HEK293 (cell line): ENCODE data around the gene DLX2.

ENCODE experiments used
- EGR2 ChIP-seq: fragments of 450-650 bp; formaldehyde crosslinking; IDR thresholded peaks from 2 replicates; pipeline ENCODE4 v1.5.1; 2016; ENCODE audit warnings: low read depth, missing biosample characterization, missing genetic modification characterization
- KLF7 ChIP-seq: fragments of 450-650 bp; formaldehyde crosslinking; IDR thresholded peaks from 2 replicates; pipeline ENCODE4 v1.5.1; 2016; ENCODE audit warnings: missing biosample characterization, missing genetic modification characterization, borderline replicate concordance
- KLF8 ChIP-seq: fragments of 450-650 bp; formaldehyde crosslinking; IDR thresholded peaks from 2 replicates; pipeline ENCODE4 v1.5.1; 2016; ENCODE audit warnings: missing biosample characterization, missing genetic modification characterization
- MZF1 ChIP-seq: fragments of 450-650 bp; formaldehyde crosslinking; IDR thresholded peaks from 2 replicates; pipeline ENCODE4 v1.5.1; 2017; ENCODE audit warnings: missing biosample characterization, missing genetic modification characterization, borderline replicate concordance
- OSR2 ChIP-seq: fragments of 450-650 bp; formaldehyde crosslinking; IDR thresholded peaks from 2 replicates; pipeline ENCODE4 v1.5.1; 2016; ENCODE audit warnings: missing biosample characterization, missing genetic modification characterization
- REPIN1 ChIP-seq: fragments of 450-650 bp; formaldehyde crosslinking; IDR thresholded peaks from 2 replicates; pipeline ENCODE4 v1.5.1; 2017; ENCODE audit warnings: missing biosample characterization, missing genetic modification characterization, low read depth
- YY2 ChIP-seq: fragments of 450-650 bp; formaldehyde crosslinking; IDR thresholded peaks from 2 replicates; pipeline ENCODE4 v1.5.1; 2016; ENCODE audit warnings: missing biosample characterization, missing genetic modification characterization
- ZBTB20 ChIP-seq: fragments of 450-650 bp; formaldehyde crosslinking; IDR thresholded peaks from 2 replicates; pipeline ENCODE4 v1.5.1; 2016; ENCODE audit warnings: missing biosample characterization, missing genetic modification characterization
- ZBTB48 ChIP-seq: fragments of 450-650 bp; formaldehyde crosslinking; IDR thresholded peaks from 2 replicates; pipeline ENCODE4 v1.5.1; 2016; ENCODE audit warnings: missing biosample characterization, missing genetic modification characterization
- ZFP3 ChIP-seq: fragments of 450-650 bp; formaldehyde crosslinking; IDR thresholded peaks from 2 replicates; pipeline ENCODE4 v1.5.1; 2016; ENCODE audit warnings: low read depth, missing biosample characterization, missing genetic modification characterization
- ZFP37 ChIP-seq: fragments of 450-650 bp; formaldehyde crosslinking; IDR thresholded peaks from 2 replicates; pipeline ENCODE4 v1.5.1; 2016; ENCODE audit warnings: missing biosample characterization, missing genetic modification characterization
- ZNF2 ChIP-seq: fragments of 450-650 bp; formaldehyde crosslinking; IDR thresholded peaks from 2 replicates; pipeline ENCODE4 v1.5.1; 2016; ENCODE audit warnings: missing biosample characterization, missing genetic modification characterization
- ZNF248 ChIP-seq: fragments of 450-650 bp; formaldehyde crosslinking; IDR thresholded peaks from 2 replicates; pipeline ENCODE4 v1.5.1; 2017; ENCODE audit warnings: missing biosample characterization, missing genetic modification characterization
- ZNF26 ChIP-seq: fragments of 450-650 bp; formaldehyde crosslinking; IDR thresholded peaks from 2 replicates; pipeline ENCODE4 v1.5.1; 2016; ENCODE audit warnings: missing biosample characterization, missing genetic modification characterization
- ZNF266 ChIP-seq: fragments of 450-650 bp; formaldehyde crosslinking; IDR thresholded peaks from 2 replicates; pipeline ENCODE4 v1.5.1; 2016; ENCODE audit warnings: missing biosample characterization, missing genetic modification characterization, low read depth
- ZNF335 ChIP-seq: fragments of 450-650 bp; formaldehyde crosslinking; conservative IDR thresholded peaks from 2 replicates; pipeline ENCODE4 v1.5.1; 2016; ENCODE audit warnings: missing biosample characterization, missing genetic modification characterization
- ZNF398 ChIP-seq: fragments of 450-650 bp; formaldehyde crosslinking; IDR thresholded peaks from 2 replicates; pipeline ENCODE4 v1.5.1; 2017; ENCODE audit warnings: missing biosample characterization, missing genetic modification characterization
- ZNF449 ChIP-seq: fragments of 450-650 bp; formaldehyde crosslinking; IDR thresholded peaks from 2 replicates; pipeline ENCODE4 v1.5.1; 2017; ENCODE audit warnings: missing biosample characterization, mild to moderate bottlenecking, missing genetic modification characterization, moderate library complexity
- ZNF513 ChIP-seq: fragments of 450-650 bp; IDR thresholded peaks from 2 replicates; pipeline ENCODE4 v1.5.1; 2018; ENCODE audit warnings: missing biosample characterization, missing genetic modification characterization
- ZNF654 ChIP-seq: fragments of 450-650 bp; formaldehyde crosslinking; IDR thresholded peaks from 2 replicates; pipeline ENCODE4 v1.5.1; 2016; ENCODE audit warnings: low read depth, missing biosample characterization, missing genetic modification characterization
- ZNF660 ChIP-seq: fragments of 450-650 bp; IDR thresholded peaks from 2 replicates; pipeline ENCODE4 v1.5.1; 2018; ENCODE audit warnings: missing biosample characterization, mild to moderate bottlenecking, missing genetic modification characterization
- ZNF768 ChIP-seq: fragments of 450-650 bp; formaldehyde crosslinking; IDR thresholded peaks from 2 replicates; pipeline ENCODE4 v1.5.1; 2018; ENCODE audit warnings: missing biosample characterization, mild to moderate bottlenecking, missing genetic modification characterization
- ZNF792 ChIP-seq: fragments of 450-650 bp; formaldehyde crosslinking; IDR thresholded peaks from 2 replicates; pipeline ENCODE4 v1.5.1; 2016; ENCODE audit warnings: missing biosample characterization, missing genetic modification characterization
- ZSCAN5A ChIP-seq: fragments of 450-650 bp; formaldehyde crosslinking; IDR thresholded peaks from 2 replicates; pipeline ENCODE4 v1.5.1; 2016; ENCODE audit warnings: missing biosample characterization, missing genetic modification characterization
- TF ChIP-seq, protein P1 (sequence below): fragments of 450-650 bp; formaldehyde crosslinking; IDR thresholded peaks from 2 replicates; pipeline ENCODE4 v1.5.0; 2017; ENCODE audit warnings: missing biosample characterization, missing genetic modification characterization, borderline replicate concordance
- TF ChIP-seq, protein P2 (sequence below): fragments of 450-650 bp; formaldehyde crosslinking; IDR thresholded peaks from 2 replicates; pipeline ENCODE4 v1.5.1; 2016; ENCODE audit warnings: missing biosample characterization, missing genetic modification characterization
- TF ChIP-seq, protein P3 (sequence below): fragments of 450-650 bp; formaldehyde crosslinking; IDR thresholded peaks from 2 replicates; pipeline ENCODE4 v1.5.1; 2016; ENCODE audit warnings: missing biosample characterization, missing genetic modification characterization

DLX2 gene

GRCh38 chr2:172098650-172099471 is 3.8 kb downstream of the DLX2 start (continued):
- TF ChIP-seq KLF7 (tag by site-specific recombination), result no peak
- peak; percentile 80; the same call in 1 of the 2 replicates for TF ChIP-seq ZBTB48
- TF ChIP-seq ZNF2 (tag by site-specific recombination), result peak; percentile 98
- peak; percentile 75; the same call in 1 of the 2 replicates for TF ChIP-seq ZFP37
- 0 out of 2 replicates have a peak, but pooled peaks have one; percentile 47 for TF ChIP-seq ZNF792 (tag by site-specific recombination)
- peak; percentile 46; the same call in 1 of the 2 replicates for TF ChIP-seq YY2 (tag by site-specific recombination)
- TF ChIP-seq ZNF654 (tag by site-specific recombination), result no peak
- peak; percentile 79 for TF ChIP-seq KLF8 (tag by site-specific recombination)
- TF ChIP-seq ZNF335, result peak; percentile 79
- no peak for TF ChIP-seq ZNF266 (tag by site-specific recombination)
- TF ChIP-seq, protein P1, sequence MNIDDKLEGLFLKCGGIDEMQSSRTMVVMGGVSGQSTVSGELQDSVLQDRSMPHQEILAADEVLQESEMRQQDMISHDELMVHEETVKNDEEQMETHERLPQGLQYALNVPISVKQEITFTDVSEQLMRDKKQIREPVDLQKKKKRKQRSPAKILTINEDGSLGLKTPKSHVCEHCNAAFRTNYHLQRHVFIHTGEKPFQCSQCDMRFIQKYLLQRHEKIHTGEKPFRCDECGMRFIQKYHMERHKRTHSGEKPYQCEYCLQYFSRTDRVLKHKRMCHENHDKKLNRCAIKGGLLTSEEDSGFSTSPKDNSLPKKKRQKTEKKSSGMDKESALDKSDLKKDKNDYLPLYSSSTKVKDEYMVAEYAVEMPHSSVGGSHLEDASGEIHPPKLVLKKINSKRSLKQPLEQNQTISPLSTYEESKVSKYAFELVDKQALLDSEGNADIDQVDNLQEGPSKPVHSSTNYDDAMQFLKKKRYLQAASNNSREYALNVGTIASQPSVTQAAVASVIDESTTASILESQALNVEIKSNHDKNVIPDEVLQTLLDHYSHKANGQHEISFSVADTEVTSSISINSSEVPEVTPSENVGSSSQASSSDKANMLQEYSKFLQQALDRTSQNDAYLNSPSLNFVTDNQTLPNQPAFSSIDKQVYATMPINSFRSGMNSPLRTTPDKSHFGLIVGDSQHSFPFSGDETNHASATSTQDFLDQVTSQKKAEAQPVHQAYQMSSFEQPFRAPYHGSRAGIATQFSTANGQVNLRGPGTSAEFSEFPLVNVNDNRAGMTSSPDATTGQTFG (tag by site-specific recombination), result no peak
- TF ChIP-seq ZNF26 (tag by site-specific recombination), result no peak
- TF ChIP-seq ZNF248 (tag by site-specific recombination), result no peak
- TF ChIP-seq ZBTB20 (tag by site-specific recombination), result peak; percentile 77; the same call in 1 of the 2 replicates
- TF ChIP-seq ZNF660 (tag by site-specific recombination), result peak; percentile 94
- TF ChIP-seq REPIN1, result peak; percentile 31; the same call in 1 of the 2 replicates
- TF ChIP-seq ZNF513 (tag by site-specific recombination), result no peak
- TF ChIP-seq, protein P2, sequence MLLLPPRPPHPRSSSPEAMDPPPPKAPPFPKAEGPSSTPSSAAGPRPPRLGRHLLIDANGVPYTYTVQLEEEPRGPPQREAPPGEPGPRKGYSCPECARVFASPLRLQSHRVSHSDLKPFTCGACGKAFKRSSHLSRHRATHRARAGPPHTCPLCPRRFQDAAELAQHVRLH (tag by site-specific recombination), result peak; percentile 68; the same call in 1 of the 2 replicates
- TF ChIP-seq ZFP3 (tag by site-specific recombination), result no peak
- TF ChIP-seq ZNF398 (tag by site-specific recombination), result peak; percentile 83
- TF ChIP-seq MZF1, result peak; percentile 53; the same call in 1 of the 2 replicates
- peak; percentile 45 for TF ChIP-seq EGR2
- TF ChIP-seq, protein P3, sequence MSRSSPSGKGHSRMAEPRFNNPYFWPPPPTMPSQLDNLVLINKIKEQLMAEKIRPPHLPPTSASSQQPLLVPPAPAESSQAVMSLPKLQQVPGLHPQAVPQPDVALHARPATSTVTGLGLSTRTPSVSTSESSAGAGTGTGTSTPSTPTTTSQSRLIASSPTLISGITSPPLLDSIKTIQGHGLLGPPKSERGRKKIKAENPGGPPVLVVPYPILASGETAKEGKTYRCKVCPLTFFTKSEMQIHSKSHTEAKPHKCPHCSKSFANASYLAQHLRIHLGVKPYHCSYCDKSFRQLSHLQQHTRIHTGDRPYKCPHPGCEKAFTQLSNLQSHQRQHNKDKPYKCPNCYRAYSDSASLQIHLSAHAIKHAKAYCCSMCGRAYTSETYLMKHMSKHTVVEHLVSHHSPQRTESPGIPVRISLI (tag by site-specific recombination), result no peak
- peak; percentile 9; the same call in 1 of the 2 replicates for TF ChIP-seq ZSCAN5A (tag by site-specific recombination)
- peak; percentile 19; the same call in 1 of the 2 replicates for TF ChIP-seq OSR2 (tag by site-specific recombination)
- 0 out of 2 replicates have a peak, but pooled peaks have one; percentile 13 for TF ChIP-seq ZNF449
- TF ChIP-seq ZNF768, result no peak
